Putamen (tissue), 1 donor: ENCODE data around the gene PRAC1.

Source experiments
- DNase-seq: peaks from one replicate; pipeline ENCODE4 v3.0.0-alpha.2; 2016; ENCODE audit warnings: low spot score

PRAC1 gene

GRCh38 chr17:48704361-48705248 lies 17.7 kb downstream of the PRAC1 start:
- no peak for DNase-seq

GRCh38 chr17:48701864-48702532 lies 20.3 kb downstream of the PRAC1 start:
- DNase-seq, result no peak

GRCh38 chr17:48693178-48693577 lies 29.1 kb downstream of the PRAC1 start:
- DNase-seq, result no peak

DNA sequence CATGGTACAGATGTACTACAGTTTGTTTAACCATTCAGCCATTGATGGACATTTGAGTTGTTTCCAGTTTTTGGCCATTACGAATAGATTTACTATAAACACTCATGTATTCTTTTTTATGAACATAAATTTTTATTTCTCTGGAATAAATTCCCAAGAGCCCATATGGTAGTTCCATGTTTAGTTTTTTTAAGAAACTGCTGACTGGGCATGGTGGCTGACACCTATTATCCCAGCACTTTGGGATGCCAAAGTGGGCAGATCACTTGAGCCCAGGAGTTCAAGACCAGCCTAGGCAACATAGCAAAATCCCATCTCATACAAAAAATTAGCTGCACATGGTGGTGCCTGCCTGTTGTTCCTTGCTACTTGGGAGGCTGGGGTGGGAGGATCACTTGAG lies 30.3 kb downstream of the PRAC1 start:
- no peak for DNase-seq

DNA sequence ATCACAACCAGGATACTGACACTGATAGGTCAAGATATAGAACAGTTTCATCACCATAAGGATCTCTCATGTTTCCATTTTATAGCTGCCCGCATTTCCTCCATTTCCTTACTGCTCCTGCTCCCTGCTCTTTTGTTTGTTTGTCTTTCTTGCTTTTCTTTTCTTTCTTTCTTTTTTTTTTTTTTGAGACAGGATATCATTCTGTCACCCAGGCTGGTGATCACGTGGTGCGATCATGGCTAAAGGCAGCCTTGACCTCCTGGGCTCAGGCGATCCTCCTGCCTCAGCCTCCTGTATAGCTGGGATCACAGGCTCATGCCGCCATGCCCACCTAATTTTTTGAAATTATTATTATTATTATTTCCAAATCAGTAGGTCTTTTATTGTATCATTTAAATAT lies 31.7 kb downstream of the PRAC1 start:
- DNase-seq, result no peak

DNA sequence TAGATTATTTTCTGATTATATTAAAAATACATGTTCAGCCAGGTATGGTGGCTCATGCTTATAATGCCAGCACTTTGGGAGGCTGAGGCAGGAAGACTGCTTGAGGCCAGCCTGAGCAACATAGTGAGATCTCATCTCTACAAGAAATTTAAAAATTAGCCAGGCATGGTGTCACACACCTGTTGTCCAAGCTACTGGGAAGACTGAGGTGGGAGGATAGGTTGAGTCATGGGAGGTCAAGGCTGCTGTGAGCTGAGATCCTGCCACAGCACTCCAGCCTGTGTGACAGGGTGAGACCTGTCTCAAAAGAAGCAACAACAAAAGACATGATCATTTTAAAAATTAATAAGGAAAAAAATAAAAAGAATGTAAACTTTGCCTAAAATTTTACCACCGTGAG lies 40.7 kb downstream of the PRAC1 start:
- no peak for DNase-seq

DNA sequence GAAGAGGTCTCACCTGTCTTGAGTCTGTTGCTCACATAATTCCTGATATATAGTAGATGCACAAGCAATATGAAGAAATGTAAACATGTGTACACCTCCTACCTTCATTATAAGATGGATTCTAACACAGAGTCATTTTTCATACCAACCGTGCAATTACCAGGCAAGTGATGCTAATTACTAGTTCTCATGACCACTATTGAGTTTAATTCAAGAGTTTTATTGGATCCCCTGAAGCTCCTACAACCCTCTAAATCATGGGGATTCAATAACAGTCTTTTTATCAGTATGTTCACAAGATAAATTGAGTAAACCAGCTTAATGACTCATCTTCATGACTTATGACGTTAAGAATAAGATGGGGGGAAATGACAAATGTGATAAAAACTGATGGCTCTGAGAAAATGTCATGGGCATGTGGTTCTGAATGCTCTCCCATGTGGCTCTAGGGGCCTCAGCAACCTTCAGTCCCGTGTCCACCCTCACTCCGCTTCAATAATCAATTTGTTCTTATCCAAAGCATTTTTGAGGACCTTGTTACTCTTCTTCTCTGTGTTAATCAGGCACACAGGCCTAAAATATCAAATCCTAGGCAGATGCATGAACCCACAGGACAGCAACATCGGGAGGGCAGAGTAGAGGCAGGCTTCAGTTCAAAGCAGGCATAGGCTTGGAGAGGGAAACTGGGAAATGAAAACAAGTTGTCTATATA lies 42.8 kb downstream of the PRAC1 start:
- DNase-seq, result no peak

DNA sequence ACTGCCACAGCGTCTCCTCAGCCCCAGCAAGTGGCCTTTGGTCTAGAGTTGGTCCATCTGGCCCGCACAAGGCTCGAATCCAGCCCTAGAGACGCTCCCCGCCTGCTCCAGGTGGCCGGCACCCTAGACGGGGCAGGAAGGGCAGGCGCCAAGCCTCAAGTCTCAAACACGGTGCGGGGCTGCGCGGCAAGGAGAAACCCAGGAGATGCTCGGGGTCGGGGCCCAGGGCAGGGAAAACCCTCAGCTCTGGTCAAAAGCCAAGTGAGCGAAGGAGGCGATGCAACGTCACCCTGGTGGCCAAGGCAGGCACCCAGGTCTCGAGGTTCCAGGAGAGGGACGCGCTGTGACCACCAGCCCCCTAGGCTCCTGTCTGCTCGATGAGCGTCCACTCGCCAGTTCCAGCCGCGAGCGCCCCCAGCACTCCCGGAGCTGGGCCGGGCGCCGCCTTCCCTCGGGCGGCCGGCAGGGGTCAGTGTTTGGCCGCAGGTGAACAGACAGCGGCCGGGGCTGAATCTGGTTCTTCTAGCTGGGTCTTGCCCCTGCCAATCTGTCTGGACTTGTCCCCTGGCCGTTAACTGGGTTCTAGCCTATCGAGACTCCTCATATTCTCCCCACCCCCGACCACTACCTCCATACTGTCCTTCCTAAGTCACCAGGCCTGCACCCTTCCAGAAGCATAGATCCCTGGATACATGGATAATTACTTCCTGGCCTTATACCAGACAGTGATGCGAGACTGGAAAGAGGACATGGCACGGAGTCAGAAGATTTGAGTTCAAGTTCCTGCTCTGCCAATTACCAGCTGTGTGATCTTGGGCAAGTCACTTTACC lies 44.0 kb downstream of the PRAC1 start:
- no peak for DNase-seq

DNA sequence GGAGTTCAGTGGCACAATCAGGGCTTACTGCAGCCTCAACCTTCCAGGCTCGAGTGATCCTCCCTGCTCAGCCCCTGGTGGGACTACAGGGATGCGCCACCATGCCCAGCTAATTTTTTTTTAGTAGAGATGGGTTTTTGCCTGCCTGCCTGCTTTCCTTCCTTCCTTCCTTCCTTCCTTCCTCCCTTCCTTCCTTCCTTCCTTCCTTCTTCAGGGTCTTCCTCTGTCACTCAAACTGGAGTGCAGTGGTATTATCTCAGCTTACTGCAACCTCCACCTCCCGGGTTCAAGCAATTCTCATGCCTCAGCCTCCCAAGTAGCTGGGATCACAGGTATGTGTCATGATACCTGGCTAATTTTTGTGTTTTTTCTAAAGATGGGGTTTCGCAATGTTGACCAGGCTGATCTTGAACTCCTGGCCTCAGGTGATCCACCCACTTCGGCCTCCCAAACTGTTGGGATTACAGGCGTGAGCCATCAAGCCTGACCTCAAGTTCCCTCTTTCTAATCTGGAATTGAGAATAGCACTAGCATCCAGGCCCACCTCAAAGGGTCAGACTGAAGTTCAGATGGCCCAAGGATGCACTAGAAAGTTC lies 45.3 kb downstream of the PRAC1 start:
- no peak for DNase-seq

DNA sequence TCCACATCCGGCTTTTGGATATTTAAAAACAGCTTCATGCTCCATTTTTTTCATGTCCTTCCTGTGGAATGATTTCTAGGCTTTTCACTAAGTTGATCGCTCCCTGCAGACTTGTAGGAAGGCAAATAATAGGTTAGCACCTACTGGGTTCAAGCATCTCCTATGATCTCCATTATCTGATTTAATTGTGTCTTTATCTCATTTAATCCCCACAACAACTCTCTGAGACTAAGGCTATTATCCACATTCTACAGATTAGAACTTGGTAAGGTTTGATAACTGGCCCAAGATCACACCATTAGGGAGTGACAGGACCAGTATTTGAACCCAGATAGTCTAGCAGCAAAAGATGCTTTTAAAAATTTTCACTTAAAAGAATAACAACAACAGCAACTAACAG lies 50.0 kb downstream of the PRAC1 start:
- DNase-seq, result no peak
